ENCODE results near the gene IGHMBP2.

IGHMBP2 gene

DNA sequence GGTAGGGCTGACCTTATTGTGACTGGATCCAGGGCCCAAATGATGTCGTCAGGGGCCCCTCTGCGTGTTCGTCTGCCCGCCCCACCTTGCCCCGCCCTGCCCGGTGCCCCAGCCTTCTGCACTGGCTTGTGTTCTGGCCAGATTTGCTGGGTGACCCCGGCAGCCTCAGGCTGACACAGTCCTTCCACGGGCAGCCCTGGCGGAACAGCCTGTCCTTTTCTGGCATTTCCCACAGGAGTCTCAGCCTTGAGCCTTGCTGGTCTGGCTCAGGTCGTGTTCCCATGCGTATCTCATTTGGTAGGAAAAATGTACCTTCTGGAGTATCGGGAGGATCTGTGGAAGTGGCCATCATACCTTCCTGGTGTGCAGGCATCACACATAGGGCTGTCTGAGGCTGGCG, 31.0 kb downstream of the IGHMBP2 start:
- no peak for DNase-seq (ENCODE audit: extremely low spot score)
- CTCF ChIA-PET, result no interaction called here
- POLR2A ChIA-PET, result no interaction called here
- TF ChIP-seq CTBP1 (IDR thresholded peaks at IDR 0.05; ENCODE audit: borderline replicate concordance), result no peak
- no peak for TF ChIP-seq SP1 (IDR thresholded peaks at IDR 0.05)
- no peak for TF ChIP-seq BHLHE40 (IDR thresholded peaks at IDR 0.05; ENCODE audit: borderline replicate concordance)
- no peak for TF ChIP-seq FOXA1 (IDR thresholded peaks at IDR 0.05)
- no peak for TF ChIP-seq ZNF384 (IDR thresholded peaks at IDR 0.05)

DNA sequence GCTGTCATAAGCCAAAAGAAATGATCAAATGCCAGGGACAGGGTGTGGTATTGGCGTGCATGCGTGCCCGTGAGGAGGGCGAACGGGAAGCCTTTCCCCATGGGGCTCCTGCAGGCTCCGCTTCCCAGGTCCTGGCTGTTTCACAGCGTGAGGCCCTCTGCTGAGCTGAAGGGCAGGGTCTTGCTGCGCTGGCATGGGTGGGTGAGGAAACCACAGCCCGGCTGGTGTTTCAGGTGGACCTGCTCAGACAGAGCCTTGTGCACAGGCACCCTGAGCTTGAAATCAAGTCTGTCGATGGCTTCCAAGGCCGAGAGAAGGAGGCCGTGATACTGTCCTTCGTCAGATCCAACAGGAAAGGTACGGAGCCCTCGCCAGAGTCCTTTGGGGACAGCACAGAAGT, 31.4 kb downstream of the IGHMBP2 start:
- CTCF ChIA-PET, result no interaction called here
- POLR2A ChIA-PET, result no interaction called here
- no peak for DNase-seq (ENCODE audit: extremely low spot score)
- TF ChIP-seq FOXA1 (IDR thresholded peaks at IDR 0.05), result no peak
- TF ChIP-seq ELF4 (IDR thresholded peaks at IDR 0.05), result no peak
- TF ChIP-seq FOXK2 (IDR thresholded peaks at IDR 0.05), result no peak
- no peak for TF ChIP-seq ARNT (IDR thresholded peaks at IDR 0.05)
- TF ChIP-seq TARDBP (IDR thresholded peaks at IDR 0.05), result no peak
- TF ChIP-seq L3MBTL2 (conservative IDR thresholded peaks at IDR 0.05), result no peak
- no peak for TF ChIP-seq CTBP1 (IDR thresholded peaks at IDR 0.05; ENCODE audit: borderline replicate concordance)
- no peak for TF ChIP-seq SP1 (IDR thresholded peaks at IDR 0.05)
- TF ChIP-seq FOXM1 (IDR thresholded peaks at IDR 0.05; ENCODE audit: borderline replicate concordance), result no peak
- TF ChIP-seq LEF1 (IDR thresholded peaks at IDR 0.05; ENCODE audit: borderline replicate concordance), result no peak
- TF ChIP-seq, protein P1, sequence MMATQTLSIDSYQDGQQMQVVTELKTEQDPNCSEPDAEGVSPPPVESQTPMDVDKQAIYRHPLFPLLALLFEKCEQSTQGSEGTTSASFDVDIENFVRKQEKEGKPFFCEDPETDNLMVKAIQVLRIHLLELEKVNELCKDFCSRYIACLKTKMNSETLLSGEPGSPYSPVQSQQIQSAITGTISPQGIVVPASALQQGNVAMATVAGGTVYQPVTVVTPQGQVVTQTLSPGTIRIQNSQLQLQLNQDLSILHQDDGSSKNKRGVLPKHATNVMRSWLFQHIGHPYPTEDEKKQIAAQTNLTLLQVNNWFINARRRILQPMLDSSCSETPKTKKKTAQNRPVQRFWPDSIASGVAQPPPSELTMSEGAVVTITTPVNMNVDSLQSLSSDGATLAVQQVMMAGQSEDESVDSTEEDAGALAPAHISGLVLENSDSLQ (IDR thresholded peaks at IDR 0.05), result no peak
- TF ChIP-seq ZNF384 (IDR thresholded peaks at IDR 0.05), result no peak
- TF ChIP-seq NFRKB (IDR thresholded peaks at IDR 0.05), result no peak

GRCh38 chr11:68935516-68936357, 32.0 kb downstream of the IGHMBP2 start:
- no peak for DNase-seq (ENCODE audit: extremely low spot score)
- POLR2A ChIA-PET, result no interaction called here
- CTCF ChIA-PET, result no interaction called here
- TF ChIP-seq NFRKB (IDR thresholded peaks at IDR 0.05), result no peak
- TF ChIP-seq ZNF384 (IDR thresholded peaks at IDR 0.05), result no peak
- TF ChIP-seq TARDBP (IDR thresholded peaks at IDR 0.05), result no peak
- no peak for TF ChIP-seq ELF4 (IDR thresholded peaks at IDR 0.05)
- TF ChIP-seq CTBP1 (IDR thresholded peaks at IDR 0.05; ENCODE audit: borderline replicate concordance), result no peak
- TF ChIP-seq SP1 (IDR thresholded peaks at IDR 0.05), result no peak
- no peak for TF ChIP-seq BHLHE40 (IDR thresholded peaks at IDR 0.05; ENCODE audit: borderline replicate concordance)
- TF ChIP-seq SUZ12 (IDR thresholded peaks at IDR 0.05), result no peak
- TF ChIP-seq, protein P1 (IDR thresholded peaks at IDR 0.05), result no peak
- TF ChIP-seq FOXM1 (IDR thresholded peaks at IDR 0.05; ENCODE audit: borderline replicate concordance), result no peak
- TF ChIP-seq FOXK2 (IDR thresholded peaks at IDR 0.05), result no peak
- TF ChIP-seq FOXA1 (IDR thresholded peaks at IDR 0.05), result no peak
- no peak for TF ChIP-seq L3MBTL2 (conservative IDR thresholded peaks at IDR 0.05)
- no peak for TF ChIP-seq LEF1 (IDR thresholded peaks at IDR 0.05; ENCODE audit: borderline replicate concordance)
- no peak for TF ChIP-seq HDGF (IDR thresholded peaks at IDR 0.05; ENCODE audit: borderline replicate concordance)
- no peak for TF ChIP-seq ARNT (IDR thresholded peaks at IDR 0.05)

GRCh38 chr11:68936358-68936636, 32.6 kb downstream of the IGHMBP2 start:
- CTCF ChIA-PET, result no interaction called here
- POLR2A ChIA-PET, result no interaction called here
- no peak for DNase-seq (ENCODE audit: extremely low spot score)
- no peak for TF ChIP-seq FOXM1 (IDR thresholded peaks at IDR 0.05; ENCODE audit: borderline replicate concordance)

- no peak for TF ChIP-seq HDGF (IDR thresholded peaks at IDR 0.05; ENCODE audit: borderline replicate concordance)
- no peak for TF ChIP-seq CTBP1 (IDR thresholded peaks at IDR 0.05; ENCODE audit: borderline replicate concordance)
- no peak for TF ChIP-seq FOXK2 (IDR thresholded peaks at IDR 0.05)
- TF ChIP-seq FOXM1 (IDR thresholded peaks at IDR 0.05; ENCODE audit: borderline replicate concordance), result no peak
- TF ChIP-seq L3MBTL2 (conservative IDR thresholded peaks at IDR 0.05), result no peak
- TF ChIP-seq TARDBP (IDR thresholded peaks at IDR 0.05), result no peak
- TF ChIP-seq ZNF384 (IDR thresholded peaks at IDR 0.05), result no peak
- no peak for TF ChIP-seq NFRKB (IDR thresholded peaks at IDR 0.05)
- TF ChIP-seq SUZ12 (IDR thresholded peaks at IDR 0.05), result no peak
- no peak for TF ChIP-seq ARNT (IDR thresholded peaks at IDR 0.05)
- no peak for TF ChIP-seq ELF4 (IDR thresholded peaks at IDR 0.05)
- TF ChIP-seq LEF1 (IDR thresholded peaks at IDR 0.05; ENCODE audit: borderline replicate concordance), result no peak
- no peak for TF ChIP-seq BHLHE40 (IDR thresholded peaks at IDR 0.05; ENCODE audit: borderline replicate concordance)
- no peak for TF ChIP-seq SP1 (IDR thresholded peaks at IDR 0.05)
- no peak for TF ChIP-seq FOXA1 (IDR thresholded peaks at IDR 0.05)
- TF ChIP-seq, protein P1 (IDR thresholded peaks at IDR 0.05), result no peak
- POLR2A ChIA-PET, result no interaction called here
- CTCF ChIA-PET, result no interaction called here
- DNase-seq (ENCODE audit: extremely low spot score), result no peak
Observed at GRCh38 chr11:68936676-68937620, 33.3 kb downstream of the IGHMBP2 start.

- no peak for DNase-seq (ENCODE audit: extremely low spot score)
- no peak for TF ChIP-seq LEF1 (IDR thresholded peaks at IDR 0.05; ENCODE audit: borderline replicate concordance)
- ChIA-PET POLR2A (no interaction called here), CTCF (no interaction called here)
Observed at GRCh38 chr11:68938088-68938487, 34.4 kb downstream of the IGHMBP2 start.
